GM18502 (cell line): ENCODE results near the gene RIPOR2.
A peak's percentile ranks its signal among the peaks of the same experiment; 100 is the strongest.

Source experiments
- ATAC-seq: cut with Tn5 transposase; IDR thresholded peaks from one replicate; pipeline ENCODE4 v1.9.1; 2021; ENCODE audit warnings: mild to moderate bottlenecking; ENCODE audit not compliant: unreplicated experiment, poor library complexity

The RIPOR2 gene

DNA sequence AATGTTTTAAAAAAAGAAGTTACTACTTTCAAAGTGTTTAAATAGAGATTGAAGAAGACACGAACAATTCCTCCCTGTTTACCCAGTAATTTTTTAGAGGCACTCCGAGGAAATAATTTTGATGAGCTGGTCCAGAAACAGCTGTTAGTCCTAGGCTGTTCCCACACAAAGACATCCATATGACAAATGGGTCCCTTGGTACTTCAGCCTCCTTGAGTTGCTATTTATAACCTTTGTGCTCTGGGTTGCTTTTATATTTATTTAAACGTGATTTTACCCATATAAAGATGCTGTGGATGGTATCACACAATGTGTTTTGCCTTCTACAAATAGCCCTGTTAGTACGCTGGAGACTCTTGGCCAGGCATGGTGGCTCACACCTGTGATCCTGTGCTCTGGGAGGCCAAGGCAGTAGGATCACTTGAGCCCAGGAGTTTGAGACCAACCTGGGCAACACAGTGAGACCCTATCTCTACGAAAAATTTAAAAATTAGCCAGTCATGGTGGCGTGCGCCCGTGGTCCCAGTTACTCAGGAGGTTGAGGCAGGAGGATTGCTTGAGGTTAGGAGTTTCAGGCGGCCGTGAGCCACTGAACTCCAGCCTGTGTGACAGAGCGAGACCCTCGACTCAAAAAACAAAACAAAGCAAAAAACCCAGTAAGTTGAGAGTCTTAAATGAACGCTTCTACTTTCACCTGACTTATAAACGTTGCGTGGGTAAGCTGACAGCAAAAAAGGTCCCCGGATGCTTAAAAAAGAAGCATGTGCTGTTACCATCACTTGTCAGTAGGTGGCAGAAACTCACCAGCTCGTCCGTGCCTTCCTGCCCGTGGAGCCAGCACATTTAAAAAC is 80.1 kb downstream of the RIPOR2 start:
- ATAC-seq, result peak; percentile 44

DNA sequence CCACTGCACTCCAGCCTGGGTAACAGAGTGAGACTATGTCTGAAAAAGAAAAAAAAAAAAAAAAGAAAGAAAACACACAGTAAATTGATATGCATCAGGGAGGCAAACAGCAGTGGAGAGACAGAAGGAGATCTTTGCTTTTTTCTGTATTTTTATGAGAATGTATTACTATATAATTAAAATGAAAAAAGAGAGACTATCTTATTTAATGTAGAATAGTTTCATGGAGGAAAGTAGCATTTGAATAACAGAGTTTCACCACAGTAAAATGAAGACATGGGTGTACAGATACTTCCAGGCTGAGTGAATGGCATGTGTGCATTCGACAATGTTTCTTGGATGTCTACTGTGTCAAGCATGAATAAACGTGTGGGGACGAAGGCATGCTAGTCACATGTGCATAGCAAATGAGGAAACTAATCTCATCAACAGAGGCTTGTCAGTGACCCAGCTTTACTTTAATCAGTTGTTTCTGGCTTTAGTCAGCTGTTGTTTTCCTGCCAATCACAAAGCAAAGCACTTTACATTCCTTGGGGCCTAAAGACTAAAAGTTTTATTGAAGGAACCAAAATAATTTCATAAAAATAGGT is 81.6 kb downstream of the RIPOR2 start:
- ATAC-seq, result no peak

DNA sequence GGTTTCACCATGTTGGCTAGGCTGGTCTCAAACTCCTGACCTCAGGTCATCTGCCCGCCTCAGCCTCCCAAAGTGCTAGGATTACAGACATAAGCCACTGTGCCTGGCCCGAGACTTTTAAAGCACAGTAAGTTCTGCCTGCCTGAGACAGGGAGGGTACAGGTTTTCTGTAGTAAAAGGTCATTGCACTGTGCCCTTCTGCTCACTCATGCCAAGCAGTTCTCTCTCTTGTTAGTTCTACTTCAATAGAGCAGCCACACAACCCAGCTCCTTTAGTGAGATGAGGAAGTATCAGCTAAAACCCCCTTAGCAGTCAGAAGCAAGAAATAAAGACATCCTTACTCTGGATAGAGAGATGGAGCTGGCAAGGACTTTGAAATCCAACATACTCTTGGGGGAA is 84.7 kb downstream of the RIPOR2 start:
- ATAC-seq, result no peak

DNA sequence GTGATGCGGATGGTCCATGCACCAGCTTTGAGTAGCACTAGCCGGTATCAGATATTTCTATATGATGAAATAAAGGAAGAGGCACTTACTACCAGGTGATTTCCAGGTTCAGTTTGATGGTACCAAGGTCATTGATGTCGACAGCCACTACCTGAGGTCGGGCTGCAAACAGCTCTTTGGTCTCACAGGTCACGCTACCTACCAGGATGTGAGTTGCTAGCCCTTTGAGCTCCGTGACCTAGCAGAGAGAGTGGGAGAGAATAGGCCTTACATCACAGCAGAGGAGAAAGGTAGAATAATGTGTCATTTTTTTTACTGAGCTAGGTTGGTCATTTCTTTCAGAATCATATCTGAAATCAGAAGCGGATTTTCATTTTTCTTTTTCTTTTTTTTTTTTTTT is 86.0 kb downstream of the RIPOR2 start:
- no peak for ATAC-seq

DNA sequence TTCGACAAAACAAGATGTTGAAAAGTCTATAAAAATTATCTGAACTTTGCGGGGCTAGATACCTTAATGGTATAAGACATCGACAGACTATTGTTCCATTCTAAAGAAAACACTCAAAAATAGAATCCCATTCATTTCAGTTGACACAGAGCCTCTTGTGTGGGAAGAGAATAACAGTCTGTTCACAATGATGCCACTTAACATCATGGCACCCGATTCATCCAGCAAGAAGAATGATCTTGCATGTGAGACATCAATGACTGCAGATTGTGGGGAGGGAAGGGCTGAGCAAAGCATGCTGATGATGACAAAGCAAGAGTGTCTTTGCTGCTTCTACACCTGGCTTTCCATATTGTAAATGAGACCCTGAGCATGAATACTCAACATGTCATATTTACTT is 87.3 kb downstream of the RIPOR2 start:
- ATAC-seq, result no peak

DNA sequence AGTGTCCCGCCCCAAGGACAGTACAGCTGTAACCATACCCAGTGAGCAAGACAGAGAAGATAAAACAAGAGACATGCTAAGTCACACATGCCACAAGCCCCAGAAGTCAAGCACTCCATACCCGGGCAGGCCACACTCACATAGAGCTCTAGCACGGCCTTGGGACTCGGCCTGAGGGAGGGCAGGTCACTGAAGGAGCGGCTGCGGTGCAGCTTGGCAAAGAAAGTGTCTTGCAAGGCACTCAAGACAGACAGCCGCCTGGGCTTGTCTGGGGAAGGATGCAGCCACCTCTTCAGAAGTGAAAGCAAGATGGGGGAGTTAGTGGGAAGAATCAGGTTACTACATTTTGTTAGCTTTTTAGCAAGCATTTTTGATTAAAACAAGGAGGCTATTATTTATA is 88.4 kb downstream of the RIPOR2 start:
- no peak for ATAC-seq

DNA sequence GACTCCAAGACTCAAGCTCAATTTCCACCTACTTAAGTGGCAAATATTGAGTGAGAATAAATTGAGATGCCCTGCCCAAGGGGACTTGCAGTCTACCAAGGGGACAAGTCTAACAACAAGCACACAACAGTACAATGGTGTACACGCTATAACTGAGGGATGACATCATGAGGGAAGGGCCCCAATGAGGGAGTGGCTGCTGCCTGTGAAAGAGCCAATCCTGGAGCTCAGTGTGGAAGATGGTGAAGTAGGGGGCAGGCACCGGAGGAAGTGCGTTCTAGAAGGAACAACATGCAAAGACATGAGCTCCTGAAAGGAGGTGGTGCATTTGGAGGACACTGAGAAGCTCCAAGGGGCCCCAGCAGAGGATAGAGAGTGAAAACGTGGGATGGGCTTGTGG is 90.2 kb downstream of the RIPOR2 start:
- no peak for ATAC-seq

DNA sequence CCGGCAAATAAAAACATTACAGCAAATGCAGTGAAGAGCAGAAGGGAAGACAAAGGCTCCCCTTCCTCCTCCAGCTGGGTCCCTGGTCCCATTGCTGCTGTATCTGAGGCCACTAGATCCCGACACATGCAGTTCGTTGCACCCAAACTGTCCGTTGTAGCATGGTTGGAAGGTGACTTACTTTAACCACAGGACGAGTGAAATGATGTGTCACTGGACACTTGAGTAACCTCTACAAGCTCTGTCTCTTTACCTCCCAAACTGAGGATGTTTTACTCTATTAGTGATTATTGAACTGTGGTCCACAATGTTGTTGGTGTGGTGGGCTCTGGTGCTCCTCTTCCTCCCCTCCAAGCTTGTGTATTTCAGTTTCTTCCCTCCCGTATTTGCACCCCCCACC is 90.9 kb downstream of the RIPOR2 start:
- ATAC-seq, result no peak

DNA sequence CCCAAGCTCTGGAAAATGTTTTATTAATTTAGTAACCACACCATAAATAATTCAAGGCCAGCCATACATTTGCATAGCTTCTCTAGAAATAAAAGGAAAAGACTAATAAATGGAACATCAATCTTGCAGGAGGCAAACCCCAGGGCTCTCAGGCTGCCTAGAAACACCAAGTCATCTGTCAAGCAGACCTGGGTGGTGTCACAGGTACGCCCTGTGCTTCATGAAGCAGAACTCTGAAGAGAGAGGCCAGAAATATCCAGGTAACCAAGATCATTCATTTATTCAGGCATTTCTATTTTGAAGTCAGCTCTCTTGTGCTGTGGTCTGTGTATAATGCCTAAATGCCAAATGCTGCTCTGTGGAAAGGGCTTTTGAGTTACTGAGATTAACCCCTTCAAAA is 91.7 kb downstream of the RIPOR2 start:
- no peak for ATAC-seq

DNA sequence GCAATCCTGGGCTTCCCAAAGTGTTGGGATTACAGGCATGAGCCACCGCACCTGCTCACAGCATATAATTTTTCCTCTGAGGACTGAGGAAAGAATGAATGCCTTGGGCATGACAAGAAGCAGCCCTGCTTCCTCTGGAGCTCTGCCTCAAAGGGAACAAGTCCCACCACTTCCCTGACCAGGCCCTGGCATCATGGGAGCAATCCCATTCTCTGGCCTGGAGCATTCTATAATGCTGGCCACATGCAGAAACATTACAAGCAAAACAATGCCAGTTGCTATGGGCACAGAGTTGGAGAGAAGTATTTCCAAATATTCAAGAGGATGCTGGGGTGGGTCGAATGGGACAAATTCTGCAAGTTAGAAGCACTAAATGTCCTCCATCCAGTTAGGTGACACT is 95.6 kb downstream of the RIPOR2 start:
- no peak for ATAC-seq

DNA sequence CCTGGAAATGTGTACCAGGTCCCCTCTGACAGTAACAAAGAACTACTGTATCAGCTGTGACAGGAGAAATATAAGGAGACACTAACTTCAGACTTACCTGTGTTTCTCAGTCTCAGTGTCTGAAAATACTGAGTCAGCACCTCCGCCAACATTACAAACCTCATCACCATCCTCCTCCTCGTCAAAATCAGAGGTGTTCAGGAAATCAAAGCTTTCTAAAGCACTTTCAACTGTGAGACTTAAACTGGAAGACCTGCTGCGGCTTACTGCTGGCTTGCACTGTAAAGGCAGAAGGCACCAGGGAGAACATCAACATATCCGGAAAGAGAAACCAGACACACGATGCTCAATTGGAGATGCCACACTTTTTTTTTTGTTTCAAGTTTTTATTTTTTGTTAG is 96.8 kb downstream of the RIPOR2 start:
- no peak for ATAC-seq

DNA sequence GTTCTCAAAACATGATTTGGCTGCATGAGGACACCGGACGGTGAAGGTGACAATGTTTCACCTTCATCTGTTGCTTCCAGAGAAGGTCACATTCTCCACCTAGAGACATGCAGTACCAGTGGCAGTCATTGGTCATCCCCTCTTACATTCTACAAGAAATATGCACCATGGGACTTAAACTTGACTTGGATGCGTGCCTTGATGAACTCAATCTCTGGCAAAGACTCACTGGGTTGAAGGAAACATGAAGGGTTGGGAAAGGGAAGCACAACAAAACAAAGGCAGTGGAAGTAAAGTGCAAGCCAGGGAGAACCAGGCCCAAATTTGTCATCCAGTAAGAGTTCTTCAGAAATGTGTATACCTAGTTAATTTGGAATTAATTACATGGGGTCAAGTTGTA is 97.7 kb downstream of the RIPOR2 start:
- ATAC-seq, result no peak

DNA sequence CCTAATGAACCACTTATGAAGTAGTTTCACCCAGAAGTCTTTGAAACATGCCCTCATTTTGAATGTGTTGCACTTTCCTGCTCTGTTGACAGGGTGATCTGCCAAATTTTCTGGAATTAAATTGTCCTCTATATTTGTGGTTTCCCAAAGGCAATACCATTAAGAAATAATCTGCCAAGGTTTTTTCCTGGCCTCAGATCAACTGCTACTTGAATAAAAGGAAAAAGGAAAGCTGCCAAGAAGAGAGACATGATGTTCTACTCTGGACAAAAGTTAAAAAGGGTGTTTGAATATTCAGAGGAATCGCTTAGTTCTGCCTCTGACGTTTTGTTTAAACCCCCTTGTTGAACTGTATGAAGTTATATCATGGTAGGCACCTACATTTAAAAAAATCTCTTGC is 99.7 kb downstream of the RIPOR2 start:
- ATAC-seq, result no peak

DNA sequence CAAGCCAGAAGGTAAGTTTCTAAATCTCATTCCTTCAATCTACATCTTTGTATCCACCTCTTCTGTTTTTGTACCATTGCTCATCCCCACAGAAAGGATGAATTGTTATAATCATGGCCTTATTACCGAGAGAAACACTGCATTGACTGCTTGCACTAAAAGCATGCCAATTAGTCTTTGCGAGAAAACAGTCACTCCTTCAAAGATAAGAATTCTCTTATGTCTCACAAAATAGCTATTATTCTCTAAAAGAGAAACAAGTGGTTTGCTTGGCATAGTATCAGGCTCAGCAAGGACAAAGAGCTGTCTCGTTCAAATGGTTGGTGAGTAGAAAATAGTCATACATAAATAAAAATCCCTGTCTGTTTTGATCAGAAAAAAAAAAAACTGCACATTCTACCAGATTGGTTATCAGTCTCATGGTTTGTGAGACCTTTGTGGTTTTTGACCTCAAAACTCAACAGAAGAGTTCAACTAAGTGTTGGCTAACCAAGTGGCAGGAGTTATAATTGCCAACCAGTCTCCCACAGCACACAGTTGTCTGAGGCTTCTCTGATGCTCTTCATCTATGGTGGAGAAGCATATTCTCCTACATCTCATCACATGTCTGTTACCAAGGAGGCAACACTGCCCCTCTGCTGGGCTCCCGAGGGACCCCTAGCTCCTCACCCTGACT is 101.9 kb downstream of the RIPOR2 start:
- no peak for ATAC-seq

DNA sequence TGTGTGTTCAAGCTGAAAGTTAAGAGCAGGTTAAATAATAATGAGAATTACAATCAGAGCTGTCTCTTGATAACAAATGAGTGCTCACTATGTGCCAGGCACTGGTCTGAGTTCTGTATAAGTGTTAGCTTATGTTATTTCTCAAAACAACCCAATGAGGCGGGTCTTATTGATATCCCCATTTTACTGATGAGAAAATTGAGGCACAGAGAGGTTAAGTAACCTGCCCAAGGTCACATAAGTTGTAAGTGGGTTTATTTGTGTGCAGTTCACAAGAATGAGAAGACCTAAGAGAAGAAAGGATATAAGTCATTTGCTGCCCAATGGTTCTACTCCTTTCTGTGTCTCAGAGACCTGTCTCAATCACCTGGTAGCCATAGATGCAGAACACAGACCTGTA is 103.0 kb downstream of the RIPOR2 start:
- ATAC-seq, result no peak

DNA sequence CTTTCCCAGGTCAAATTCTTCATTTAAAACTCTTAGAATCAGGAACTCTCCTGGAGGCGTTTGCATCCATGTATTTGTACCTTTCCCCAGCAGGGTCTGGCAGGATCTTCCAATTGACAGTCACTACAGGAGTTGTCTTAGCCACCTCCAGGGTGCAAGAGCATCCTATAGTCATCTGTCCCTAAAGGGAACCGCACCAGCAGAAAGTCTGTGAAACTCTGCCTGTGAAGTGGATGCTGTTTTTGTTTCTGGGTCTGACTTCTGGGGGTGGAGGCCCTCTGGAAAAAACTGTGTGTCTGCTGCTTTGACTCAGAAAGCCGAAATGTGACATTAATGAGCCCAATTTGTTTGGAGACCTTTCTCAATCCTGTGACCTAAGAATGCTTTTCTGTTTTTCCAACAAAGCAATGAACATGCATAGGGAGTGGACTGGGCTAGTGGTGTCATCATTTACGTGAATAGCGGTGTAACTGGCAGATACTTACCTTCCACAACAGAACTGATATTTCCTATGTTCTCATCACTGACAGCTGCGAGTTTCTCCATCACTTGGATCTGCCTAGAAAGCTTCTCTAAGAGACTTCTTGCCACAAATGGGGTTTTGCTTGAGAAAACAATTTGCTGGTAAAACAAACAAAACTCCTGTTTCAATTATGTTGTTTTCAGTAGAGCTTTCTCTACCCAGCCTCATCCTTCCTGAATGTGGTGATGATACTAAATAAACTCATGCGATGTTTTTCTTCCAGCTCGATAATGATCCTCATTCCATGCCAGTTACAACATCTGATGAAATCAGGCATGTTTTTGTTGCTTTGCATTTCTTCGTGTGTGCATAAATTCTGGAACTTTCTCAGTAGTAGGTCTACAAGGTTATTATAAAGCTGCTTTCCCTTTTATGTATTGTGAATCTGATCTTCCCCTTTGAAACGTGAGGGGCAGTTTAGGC is 103.7 kb downstream of the RIPOR2 start:
- ATAC-seq, result no peak

DNA sequence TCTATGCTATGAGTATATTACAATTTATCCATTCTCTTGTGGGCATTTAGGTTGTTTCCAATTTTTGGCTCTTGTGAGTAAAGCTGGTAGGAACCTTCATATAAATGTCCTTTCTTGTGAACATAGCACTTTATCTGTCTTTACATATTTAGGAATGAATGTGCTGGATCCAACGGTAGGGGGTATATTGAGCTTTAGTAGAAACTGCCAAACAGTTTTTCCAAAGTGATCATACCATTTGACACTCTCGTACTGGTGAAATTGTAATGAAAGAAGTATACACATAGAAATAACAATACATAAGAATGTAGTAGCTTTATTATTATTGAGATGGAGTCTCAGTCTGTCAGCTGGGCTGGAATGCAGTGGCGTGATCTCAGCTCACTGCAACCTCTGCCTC is 106.1 kb downstream of the RIPOR2 start:
- ATAC-seq, result no peak

DNA sequence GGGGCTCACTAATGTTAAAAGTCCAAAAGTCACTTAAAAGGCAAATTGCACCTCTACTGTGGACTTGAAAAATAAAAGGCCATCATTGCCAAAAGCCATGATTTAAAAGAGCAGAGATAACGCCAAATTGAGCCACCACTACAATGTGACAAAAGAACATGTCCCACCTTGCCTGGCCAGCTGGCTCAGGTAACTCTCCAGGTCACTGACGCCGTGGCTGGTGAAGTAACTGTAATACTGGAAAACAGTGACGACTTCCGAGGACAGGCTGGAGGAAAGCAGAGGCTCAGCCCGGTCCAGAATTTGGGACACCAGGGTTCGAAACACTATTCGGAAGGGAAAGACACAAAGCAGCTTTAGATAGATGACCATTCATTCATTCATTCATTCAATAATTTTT is 107.8 kb downstream of the RIPOR2 start:
- ATAC-seq, result no peak

DNA sequence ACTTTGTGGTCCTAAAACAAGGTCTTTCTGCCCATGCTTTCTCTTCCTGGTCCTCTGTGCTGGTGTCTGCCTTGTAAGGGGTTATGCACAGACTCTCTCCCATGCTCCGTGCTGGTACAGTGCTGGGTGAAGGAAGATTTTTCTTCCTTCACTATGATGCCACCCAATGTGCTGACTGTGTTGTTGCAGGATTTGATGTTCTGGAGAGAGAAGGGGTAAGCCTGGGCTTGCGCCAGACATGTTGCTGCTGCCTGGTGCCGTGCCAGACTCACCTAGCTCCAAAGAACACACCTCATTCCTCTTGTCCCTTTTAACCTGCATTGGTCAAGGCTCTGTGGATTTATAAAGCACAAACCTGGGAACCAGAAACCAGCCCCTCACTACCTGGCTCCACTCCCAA is 108.6 kb downstream of the RIPOR2 start:
- ATAC-seq, result no peak

DNA sequence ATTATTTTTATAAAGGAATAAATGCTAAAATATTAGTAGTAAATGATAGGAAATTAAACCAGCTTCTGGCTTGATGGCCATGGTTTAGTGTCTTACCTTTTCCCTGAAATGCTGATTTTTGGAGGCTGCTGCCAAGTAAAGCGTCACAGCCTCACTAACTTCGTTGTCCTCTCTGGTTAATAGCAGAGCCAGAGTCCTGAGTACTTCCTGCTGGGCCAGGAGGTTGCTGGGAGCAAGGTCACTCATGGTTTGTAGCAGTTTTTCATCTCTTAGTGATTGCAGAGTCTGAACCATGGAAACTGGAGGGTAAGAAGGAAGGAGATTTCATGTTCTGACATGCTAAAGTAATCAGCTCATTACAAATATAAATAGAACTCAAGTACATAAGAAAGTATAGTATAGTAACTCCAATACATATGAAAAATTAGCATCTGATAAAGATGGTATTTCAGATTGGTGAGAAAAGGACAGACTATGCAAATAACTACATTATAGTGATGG is 110.6 kb downstream of the RIPOR2 start:
- ATAC-seq, result no peak
